Renal cortical epithelial cell (primary cell): ENCODE results near the gene KCTD7. TPM values are rescaled to one million over a fixed set of nuclear protein-coding genes. Genes with fewer than 3 reads are reported as not detected.
"Not testable (repeated sequence)": the region's sequence is repeated elsewhere in the genome, so short reads cannot be mapped to it uniquely, and the experiment has no call there.

Source experiments
- DNase-seq: peaks from one replicate; pipeline ENCODE4 v3.0.0-alpha.2; 2011; ENCODE audit warnings: low read depth
- total RNA-seq: library from RNA; depleted of rRNA; stranded (reverse); fragments of >200 nt; gene quantifications from 2 replicates; pipeline ENCODE4 v1.2.3, GENCODE V29; 2014

The KCTD7 gene
- 4.0 and 8.4 TPM in 2 replicates for total RNA-seq

DNA sequence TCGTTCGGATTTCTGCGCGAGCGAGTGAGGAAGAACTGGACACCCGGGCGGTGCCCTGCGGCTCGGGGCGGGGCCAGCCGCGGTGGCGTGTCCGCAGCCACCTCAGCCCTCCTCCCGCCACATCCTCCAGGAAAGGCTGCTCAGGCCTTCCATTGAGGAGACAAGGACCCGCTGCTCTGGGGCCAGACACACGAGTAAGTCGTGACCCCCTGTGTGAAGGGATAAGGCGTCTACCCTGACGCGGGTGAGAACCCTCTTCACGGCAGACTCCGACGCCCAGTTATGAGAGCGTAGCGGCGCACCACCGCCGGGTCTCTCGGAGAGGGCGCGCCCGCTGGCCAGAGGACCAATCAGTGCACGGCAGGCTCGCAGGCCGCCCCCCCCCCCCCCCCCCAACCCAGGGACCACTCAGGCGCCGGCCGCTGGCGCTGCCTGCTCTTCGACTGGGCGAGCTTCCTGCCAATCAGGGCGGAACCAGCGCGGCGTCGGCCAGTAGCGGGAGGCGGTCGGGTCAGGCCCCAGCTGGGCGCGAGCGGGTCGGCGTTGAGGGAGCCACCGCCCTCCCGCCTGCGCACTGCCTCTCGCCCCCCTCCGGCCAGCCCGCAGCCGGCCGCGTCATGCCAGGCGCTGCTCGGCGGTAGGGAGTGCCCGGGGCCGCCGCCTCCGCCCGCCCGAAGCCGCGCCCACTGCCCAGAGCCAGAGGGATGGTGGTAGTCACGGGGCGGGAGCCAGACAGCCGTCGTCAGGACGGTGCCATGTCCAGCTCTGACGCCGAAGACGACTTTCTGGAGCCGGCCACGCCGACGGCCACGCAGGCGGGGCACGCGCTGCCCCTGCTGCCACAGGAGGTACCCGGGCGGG, at the start of gene KCTD7:
Gene KCTD7 (plus strand): TSS at position 521 of the 861 bp plus-strand sequence. CDS start 184 bp downstream, at position 705.
- DNase-seq: peak; percentile 88

DNA sequence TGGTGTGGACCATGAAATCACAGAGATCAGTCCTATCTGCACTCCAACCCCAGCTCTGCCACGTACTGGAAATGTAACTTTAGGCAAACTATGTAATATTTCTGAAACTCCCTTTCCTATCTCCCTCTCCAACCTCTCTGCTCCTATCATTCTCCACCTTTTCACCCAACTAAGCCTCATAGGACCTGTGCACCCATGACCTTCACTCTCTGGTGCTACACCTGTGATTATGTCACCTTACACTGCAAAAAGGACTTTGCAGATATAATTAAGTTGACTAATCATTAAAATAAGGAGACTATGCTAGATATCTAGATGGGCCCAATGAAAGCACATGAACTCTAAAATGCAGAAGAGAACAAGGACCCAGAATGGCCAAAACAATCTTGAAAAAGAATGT, 48.3 kb upstream of the KCTD7 start:
- not testable (repeated sequence) for DNase-seq

DNA sequence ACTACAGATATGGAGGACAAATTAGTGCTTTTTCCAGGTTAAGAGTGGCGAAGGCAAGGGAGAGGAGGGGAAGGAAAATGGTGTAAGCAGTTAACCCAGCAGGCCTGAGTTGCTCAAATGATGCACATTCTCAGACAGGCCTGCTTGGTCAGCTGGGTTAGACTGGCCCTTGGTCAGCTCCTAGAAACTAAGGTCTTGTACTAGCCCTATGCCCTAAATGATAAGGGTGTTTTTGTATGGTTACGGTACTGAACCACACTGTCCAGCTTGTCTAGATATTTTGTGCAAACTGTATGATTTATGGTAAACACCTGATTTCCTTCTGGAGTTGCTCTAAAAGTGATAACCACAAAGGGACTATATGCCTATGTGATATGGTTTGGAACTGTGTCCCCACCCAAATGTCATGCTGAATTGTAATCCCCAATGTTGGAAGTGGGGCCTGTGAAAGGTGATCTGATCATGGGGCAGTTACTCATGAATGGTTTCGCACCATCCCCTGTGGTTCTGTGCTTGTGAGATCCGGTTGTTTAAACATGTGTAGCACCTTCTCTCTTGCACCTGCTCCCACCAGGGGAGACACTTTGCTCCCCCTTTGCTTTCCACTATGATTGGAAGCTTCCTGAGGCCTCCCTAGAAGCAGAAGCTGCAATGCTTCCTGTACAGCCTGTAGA, 45.7 kb upstream of the KCTD7 start:
- not testable (repeated sequence) for DNase-seq

DNA sequence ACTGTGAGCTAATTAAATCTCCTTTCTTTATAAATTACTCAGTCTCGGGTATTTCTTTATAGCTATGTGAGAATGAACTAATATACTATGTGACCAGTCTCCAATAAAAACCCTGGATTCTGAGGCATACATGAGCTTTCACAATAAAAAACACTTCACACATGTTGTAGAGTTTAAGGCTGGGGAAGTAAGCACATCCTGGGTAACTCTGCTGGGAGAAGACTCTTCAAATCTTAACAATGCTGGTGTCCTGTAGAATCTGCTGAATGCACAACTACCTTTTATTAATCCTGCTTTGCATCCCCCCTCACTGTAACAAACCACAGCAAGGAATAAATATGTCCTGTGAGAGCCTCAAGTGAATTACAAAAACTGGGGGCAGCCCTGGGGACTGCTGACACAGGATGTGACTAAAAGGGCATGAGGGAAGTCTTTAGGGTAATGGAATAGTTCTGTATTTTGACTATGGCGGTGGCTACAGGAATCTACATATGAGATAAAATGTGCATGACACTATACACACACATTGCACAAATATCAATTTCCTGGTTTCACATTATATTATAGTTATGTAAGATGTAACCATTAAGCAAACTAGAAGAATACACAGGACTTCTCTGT, 45.1 kb upstream of the KCTD7 start:
- no peak for DNase-seq

DNA sequence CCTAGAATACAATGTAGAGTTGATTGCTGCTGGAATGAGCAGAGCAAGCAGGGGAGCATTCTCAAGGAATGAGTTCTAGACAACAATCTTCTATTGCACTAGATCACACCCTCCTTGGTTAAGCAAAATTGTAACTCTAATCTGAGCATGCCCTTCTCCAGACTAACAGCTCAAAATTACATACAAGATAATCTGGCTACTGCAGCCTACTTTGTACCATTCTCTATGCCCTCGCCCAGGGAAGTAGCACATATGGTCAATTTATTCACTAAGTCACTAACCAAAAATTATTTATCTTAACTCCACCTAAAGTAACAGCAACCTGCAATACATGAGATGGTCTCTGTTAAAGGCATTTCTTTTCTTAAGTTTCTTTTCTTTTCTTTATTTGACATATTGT, 42.5 kb upstream of the KCTD7 start:
- no peak for DNase-seq

DNA sequence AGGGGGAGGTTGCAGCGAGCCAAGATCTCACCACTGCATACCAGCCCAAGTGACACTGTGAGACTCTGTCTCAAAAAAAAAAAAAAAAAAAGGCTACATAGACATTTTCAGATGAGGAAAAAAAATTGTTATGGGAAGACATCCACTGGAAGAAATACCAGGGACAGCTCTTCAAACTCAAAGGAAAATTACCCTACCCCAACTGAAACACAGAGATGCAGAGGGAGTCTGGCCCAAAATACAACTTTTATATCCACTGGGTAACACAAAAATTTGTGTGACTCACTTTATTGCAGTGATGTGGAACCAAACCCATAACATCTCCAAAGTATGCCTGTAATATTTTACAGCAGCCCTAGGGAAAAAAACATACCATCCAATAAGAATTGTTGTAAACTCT, 40.5 kb upstream of the KCTD7 start:
- not testable (repeated sequence) for DNase-seq

DNA sequence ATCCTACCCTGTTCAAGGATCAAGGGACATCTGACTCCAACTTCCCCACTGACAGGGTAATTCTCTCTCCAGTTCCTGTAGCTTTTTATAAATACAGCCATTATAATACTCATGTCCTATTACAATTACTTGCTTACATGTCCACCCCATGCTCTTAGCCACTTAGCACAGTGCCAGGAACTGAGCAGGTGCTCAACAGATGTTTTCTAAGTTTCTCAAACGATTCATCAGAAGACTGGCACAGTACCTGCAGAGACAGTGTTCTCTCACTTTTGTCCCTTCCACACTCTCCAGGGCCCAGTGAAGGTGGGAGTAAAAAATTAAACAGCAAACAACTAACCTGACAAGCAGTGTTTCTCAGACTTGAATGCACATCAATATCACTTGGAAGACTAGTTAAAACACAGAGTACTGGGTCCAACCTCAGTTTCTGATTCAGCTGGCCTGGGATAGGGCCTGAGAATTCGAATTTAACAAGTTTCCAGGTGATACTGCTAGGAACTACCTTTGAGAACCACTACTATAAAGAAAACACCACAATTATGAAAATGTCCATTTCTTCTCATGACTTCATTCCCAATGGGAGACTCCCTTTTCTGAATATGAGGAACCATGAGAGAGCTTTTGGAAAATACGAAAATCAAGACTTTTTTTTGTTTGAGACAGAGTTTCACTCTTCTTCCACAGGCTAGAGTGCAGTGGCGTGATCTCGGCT, 39.7 kb upstream of the KCTD7 start:
- not testable (repeated sequence) for DNase-seq

DNA sequence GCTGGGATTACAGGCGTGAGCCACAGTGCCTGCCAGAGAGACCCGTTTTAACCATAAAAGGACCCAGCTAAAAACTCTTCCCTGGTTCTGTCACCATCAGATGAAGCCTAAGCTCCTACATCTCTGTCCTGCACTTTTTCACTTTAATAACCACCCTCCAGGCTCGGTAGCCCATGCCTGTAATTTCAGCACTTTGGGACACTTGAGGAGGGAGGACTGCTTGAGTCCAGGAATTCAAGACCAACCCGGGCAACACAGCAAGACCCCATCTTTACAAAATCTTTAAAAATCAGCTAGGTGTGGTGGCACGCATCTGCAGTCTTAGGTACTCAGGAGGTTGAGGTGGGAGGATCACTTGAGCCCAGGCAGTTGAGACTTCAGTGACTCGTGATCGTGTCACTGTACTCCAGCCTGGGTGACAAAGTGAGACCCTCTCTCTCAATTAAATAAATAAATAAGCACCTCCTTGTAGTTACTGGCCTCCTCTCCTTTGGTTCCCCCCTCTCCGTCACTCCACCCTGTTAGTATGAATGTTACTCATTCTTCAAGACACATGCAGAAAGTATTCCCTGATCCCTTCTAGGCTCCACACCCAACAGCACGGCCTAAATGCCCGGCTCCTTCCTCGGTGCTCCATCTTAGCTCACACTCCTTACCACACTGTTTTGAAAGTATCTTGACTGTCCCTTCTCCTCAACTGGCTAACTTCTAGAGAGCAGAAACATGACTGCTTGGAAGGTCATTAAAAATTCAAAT, 38.2 kb upstream of the KCTD7 start:
- DNase-seq: peak; percentile 33

DNA sequence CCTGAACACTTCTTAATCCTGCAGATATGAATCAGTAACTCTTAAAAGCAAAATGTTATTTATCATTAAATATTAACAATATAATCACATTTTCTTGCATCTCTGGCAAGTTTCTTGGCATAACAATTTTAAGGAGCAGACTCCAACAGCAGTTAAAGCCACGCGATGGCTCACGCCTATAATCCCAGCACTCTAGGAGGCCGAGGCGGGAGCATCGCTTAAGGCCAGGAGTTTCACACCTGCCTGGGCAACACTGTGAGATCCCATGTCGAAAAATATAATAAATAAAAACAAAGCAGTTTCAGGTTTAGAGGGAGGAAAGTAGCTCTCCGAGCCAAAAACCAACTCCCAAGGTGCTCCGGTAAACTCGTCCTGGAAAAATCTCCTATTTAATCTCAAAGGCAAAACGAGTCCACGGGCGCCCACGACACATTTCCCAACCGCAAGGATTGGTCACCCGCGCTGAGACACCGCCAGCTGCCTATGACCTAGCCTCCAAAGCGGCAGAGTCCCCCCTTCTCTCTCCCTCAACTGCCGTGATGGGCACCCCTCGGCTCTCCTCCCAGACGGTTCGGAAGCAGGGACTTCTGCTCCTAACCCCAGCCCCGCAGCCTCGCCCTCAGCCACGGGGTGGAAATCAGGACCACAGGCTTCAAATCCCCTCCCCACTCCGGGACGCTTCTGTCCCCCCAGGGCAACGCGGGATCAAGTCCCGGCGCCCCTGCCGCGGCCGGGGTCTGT, 37.5 kb upstream of the KCTD7 start:
- not testable (repeated sequence) for DNase-seq

DNA sequence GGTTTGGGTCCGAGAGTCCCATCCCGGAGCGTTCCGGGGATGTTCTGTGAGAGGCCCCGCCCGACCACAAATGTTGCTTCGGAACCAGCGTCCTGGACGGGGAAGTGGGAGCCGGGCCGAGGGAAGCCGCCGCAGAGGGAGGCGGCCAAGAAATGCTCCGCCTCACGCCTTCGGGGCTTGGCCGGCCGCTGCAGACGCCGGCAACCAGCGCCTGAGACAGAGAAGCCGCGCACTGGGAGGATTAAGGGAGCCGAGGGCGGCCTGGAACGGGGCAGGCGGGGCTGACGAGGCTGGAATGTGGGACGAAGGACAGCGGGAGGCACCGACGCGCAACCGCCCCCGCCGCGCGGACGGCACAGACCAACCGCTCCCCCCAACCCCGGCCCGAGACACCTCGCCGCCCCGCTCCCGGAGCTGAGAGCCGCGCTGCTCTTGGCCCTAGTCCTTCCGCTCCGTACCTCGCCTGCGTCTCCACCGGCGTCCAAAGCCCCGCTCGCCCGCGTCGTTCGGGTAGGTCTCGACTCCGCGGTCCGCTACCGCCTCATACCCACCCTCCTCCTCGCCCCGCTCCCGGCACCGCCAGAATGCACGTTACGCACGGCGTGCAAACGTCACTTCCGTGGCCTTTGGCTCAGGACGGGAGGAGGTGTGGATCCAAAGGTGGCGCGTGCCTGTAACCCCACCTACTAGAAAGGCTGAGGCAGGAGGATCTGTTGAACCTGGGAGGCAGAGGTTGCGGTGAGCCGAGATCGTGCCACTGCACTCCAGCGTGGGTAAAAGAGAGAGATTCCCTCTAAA, 36.7 kb upstream of the KCTD7 start:
- DNase-seq: peak; percentile 82

DNA sequence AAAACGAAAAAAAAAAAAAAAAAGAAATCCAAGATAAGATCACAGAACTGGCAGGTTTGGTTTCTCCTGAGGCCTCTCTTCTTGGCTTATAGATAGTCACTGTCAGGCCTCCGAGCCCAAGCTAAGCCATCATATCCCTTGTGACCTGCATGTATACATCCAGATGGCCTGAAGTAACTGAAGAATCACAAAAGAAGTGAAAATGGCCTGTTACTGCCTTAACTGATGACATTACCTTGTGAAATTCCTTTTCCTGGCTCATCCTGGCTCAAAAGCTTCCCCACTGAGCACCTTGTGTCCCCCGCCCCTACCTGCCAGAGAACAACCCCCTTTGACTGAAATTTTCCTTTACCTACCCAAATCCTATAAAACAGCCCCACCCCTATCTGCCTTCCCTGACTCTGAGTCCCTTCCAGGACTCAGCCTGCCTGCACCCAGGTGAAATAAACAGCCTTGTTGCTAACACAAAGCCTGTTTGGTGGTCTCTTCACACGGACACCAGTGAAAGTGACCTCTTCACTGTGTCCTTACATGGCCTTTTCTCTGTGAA, 36.0 kb upstream of the KCTD7 start:
- DNase-seq: not testable (repeated sequence)

DNA sequence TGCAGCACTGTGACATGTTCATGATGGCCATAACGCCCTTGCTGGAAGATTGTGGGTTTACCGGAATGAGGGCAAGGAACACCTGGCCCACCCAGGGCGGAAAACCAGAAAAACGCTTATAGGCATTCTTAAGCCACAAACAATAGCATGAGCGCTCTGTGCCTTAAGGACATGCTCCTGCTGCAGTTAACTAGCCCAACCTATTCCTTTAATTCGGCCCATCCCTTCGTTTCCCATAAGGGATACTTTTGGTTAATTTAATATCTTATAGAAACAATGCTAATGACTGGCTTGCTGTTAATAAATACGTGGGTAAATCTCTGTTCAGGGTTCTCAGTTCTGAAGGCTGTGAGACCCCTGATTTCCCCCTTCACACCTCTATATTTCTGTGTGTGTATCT, 34.6 kb upstream of the KCTD7 start:
- not testable (repeated sequence) for DNase-seq

DNA sequence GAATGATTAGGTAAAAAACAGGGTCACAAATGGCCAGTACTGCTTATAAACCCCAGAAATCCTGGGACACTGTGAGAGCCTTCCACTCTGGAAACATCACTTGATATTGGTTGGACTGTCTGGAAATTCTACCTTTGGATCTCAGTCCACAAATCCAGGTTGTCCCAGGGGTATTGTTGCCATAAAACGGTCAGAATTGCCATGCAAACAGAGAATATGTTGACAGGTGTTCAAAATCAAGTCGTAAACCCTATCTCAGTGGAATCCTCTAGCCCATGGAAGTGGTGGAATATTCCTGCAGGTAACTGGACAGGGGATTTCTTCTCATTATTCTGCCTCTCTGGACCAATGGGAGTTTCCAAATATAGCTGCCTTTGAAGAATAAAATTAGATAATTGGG, 31.2 kb upstream of the KCTD7 start:
- DNase-seq: no peak

DNA sequence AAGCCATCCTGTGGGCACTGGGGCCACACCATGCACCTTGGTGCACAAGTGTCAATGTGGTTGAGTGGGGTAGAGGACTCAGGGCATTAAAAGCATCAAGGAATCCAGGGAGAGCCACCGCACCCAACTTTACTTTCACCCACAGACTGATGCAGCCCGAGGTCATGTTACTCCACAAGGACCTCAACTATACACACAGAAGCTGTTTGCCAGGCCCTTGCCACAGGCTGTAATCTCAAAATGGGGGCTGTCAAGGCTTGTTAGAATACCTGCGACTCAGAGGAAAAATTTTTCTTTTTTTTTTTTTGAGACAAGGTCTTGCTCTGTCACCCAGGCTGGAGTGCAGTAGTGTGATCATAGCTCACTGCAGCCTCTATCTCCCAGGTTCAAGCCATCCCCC, 26.5 kb upstream of the KCTD7 start:
- DNase-seq: no peak

DNA sequence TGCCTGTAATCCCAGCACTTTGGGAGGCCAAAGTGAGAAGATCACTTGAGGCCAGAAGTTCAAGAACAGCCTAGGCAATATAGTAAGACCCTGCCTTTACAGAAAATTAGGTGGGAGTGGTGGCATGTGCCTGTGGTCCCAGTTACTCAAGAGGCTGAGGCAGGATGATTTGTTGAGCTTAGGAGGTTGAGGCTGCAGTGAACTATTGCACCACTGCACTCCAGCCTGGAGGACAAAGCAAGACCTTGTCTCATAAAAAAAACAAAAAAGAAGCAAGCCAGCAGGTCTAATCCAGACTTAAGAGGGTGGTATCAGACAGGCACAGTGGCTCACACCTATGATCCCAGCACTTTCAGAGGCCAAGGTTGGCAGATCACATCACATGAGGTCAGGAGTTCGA, 24.5 kb upstream of the KCTD7 start:
- no peak for DNase-seq

DNA sequence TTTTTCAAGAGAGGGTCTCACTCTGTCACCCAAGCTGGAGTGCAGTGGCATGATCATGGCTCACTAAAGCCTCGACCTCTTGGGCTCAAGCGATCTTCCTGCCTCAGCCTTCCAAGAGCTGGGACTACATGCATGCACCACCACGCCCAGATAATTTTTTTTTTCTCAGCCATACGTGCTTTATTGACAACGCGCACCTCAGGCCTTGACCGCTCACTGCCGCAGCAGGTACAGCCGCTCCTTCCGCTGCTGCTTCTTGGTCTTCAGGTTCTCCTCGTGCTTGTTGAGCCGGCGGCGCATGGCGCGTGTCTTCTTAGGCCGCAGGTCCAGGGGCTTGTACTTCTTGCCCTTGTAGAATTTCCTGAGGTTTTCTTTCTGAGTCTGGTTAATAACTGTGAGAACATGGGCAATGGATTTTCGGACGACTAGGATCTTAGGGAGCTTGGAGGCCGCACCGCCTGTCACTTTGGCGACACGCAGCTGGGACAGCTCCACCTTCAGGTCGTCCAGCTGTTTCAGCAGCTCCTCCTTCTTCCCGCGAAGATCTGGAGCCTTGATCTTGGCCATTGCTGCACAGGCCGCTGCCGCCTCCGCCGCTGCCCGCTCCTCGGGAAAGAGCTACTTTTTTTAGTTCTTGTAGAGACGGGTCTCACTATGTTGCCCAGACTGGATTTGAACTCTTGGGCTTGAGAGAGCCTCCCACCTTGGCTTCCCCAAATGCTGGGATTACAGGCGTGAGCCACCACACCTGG, 22.0 kb upstream of the KCTD7 start:
- not testable (repeated sequence) for DNase-seq

DNA sequence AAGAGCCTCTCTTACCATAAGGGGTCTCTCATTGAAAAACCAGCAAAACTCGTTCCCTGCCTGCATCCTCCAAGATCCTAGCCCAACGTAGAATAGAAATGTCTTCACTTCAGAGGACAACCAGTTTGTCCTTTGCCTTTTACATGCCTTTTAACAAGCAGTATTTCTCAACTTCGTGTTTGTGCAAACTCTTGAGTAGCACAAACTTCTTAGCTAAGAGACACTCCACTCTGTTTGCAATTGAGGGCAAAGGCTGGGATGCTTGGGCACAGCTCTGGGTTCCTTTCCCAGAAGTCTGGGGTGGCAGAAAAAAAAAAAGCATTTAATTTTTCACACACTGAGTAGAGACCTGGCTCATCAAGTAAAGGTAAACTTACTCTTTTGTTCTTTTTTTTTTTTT, 19.5 kb upstream of the KCTD7 start:
- DNase-seq: no peak

DNA sequence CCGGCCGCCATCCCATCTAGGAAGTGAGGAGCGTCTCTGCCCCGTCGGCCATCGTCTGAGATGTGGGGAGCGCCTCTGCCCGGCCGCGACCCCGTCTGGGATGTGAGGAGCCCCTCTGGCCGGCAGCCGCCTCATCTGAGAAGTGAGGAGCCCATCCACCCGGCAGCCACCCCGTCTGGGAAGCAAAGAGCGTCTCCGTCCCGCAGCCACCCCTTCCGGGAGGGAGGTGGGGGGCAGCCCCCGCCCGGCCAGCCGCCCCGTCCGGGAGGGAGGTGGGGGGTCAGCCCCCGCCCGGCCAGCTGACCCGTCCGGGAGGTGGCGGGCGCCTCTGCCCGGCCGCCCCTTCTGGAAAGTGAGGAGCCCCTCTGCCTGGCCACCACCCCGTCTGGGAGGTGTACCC, 14.1 kb upstream of the KCTD7 start:
- not testable (repeated sequence) for DNase-seq

DNA sequence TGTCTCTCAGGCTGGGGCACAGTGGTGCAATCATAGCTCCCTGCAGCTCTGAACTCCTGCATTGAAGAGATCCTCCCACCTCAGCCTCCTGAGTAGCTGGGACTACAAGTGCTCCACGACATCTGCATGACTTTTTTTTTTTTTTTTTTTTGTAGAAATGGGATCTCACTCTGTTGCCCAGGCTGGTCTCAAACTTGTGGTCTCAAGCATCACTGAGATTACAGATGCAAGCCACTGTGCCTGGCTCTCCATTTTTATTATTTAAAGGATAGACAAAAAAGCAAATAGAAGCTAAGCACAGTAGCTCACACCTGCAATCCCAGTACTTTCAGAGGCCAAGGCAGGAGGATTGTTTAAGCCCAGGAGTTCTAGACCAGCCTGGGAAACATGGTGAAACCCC, 13.0 kb upstream of the KCTD7 start:
- DNase-seq: no peak
